DND-41 (cell line): ENCODE data around the gene OR6C75.

ENCODE experiments used
- EZH2 ChIP-seq: IDR thresholded peaks from 3 replicates; pipeline ENCODE4 v1.6.1; 2012; ENCODE audit warnings: borderline replicate concordance, low read depth, mild to moderate bottlenecking, moderate library complexity, low read length, inconsistent platforms; ENCODE audit not compliant: severe bottlenecking
- TF ChIP-seq, protein P1 (sequence below): IDR thresholded peaks from 2 replicates; pipeline ENCODE4 v1.5.1; 2012; ENCODE audit warnings: borderline replicate concordance, low read length, moderate library complexity, mild to moderate bottlenecking; ENCODE audit not compliant: poor library complexity, severe bottlenecking; ENCODE audit errors: extremely low read depth

DNA sequence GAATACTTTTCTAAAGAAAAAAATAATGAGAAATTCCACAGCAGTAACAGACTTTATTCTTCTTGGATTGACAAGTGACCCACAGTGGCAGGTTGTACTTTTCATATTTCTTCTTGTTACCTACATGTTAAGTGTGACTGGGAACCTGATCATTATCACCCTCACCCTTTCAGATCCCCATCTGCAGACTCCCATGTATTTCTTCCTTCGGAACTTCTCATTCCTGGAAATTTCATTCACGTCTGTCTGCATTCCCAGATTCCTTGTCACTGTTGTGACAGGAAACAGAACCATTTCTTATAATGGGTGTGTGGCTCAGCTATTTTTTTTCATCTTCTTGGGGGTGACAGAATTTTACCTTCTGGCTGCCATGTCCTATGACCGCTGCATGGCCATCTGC lies 2.3 kb downstream of the OR6C75 start:
- TF ChIP-seq, protein P1, sequence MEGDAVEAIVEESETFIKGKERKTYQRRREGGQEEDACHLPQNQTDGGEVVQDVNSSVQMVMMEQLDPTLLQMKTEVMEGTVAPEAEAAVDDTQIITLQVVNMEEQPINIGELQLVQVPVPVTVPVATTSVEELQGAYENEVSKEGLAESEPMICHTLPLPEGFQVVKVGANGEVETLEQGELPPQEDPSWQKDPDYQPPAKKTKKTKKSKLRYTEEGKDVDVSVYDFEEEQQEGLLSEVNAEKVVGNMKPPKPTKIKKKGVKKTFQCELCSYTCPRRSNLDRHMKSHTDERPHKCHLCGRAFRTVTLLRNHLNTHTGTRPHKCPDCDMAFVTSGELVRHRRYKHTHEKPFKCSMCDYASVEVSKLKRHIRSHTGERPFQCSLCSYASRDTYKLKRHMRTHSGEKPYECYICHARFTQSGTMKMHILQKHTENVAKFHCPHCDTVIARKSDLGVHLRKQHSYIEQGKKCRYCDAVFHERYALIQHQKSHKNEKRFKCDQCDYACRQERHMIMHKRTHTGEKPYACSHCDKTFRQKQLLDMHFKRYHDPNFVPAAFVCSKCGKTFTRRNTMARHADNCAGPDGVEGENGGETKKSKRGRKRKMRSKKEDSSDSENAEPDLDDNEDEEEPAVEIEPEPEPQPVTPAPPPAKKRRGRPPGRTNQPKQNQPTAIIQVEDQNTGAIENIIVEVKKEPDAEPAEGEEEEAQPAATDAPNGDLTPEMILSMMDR = no peak
- no peak for TF ChIP-seq EZH2
